H1 (cell line): Measurements from ENCODE around the gene TMEM185B. TPM values are rescaled to one million over a fixed set of nuclear protein-coding genes. Genes with fewer than 3 reads are reported as not detected.

Experiments used
- CTCF ChIA-PET: fragments of 300-600 bp; sonication (Branson Sonifier 250); formaldehyde crosslinking; loops from one replicate; lab custom pipeline; 2021; ENCODE audit not compliant: partially characterized antibody; lab: Charles Lee
- POLR2A ChIA-PET: fragments of 300-600 bp; sonication (Branson Sonifier 250); formaldehyde crosslinking; loops from one replicate; lab custom pipeline; 2021; ENCODE audit warnings: inconsistent platforms; ENCODE audit not compliant: partially characterized antibody; lab: Charles Lee
- DNase-seq, 2 experiments: peaks; one replicate each; pipeline versions ENCODE4 v3.0.0 to v3.0.0-alpha.2; 2010 to 2022; ENCODE audit warnings: low spot score in 2 of 2, low read depth in 1 of 2, mixed read lengths in 1 of 2
- FAIRE-seq: peaks from 2 replicates; lab custom pipeline; 2011; peaks lifted over from hg19 to GRCh38; lab: Jason Lieb, UNC
- H2AFZ ChIP-seq: 2 replicates; pipeline ENCODE4 v1.8.1; 2012; ENCODE audit warnings: low read length, inconsistent platforms
- H2AK5ac ChIP-seq: 2 replicates; pipeline ENCODE4 v1.6.1; 2013; ENCODE audit warnings: low read depth, low read length
- H2BK120ac ChIP-seq: replicated peaks from 2 replicates; pipeline ENCODE3; 2013; ENCODE audit warnings: low read depth, low read length, inconsistent platforms
- H2BK12ac ChIP-seq: 2 replicates; pipeline ENCODE4 v1.6.1; 2013; ENCODE audit warnings: low read depth, low read length
- H2BK15ac ChIP-seq: 2 replicates; pipeline ENCODE4 v1.6.1; 2013; ENCODE audit warnings: low read length
- H2BK20ac ChIP-seq: 2 replicates; pipeline ENCODE4 v1.6.1; 2013; ENCODE audit warnings: low read length
- H2BK5ac ChIP-seq: 2 replicates; pipeline ENCODE4 v1.6.1; 2013; ENCODE audit warnings: low read depth, low read length
- H3K14ac ChIP-seq: 2 replicates; pipeline ENCODE4 v1.6.1; 2013; ENCODE audit warnings: inconsistent platforms; ENCODE audit not compliant: insufficient read length
- H3K18ac ChIP-seq: 2 replicates; pipeline ENCODE4 v1.6.1; 2013; ENCODE audit warnings: low read length; ENCODE audit errors: extremely low read depth
- H3K23ac ChIP-seq: 2 replicates; pipeline ENCODE4 v1.6.1; 2013; ENCODE audit warnings: inconsistent platforms; ENCODE audit not compliant: insufficient read length
- H3K23me2 ChIP-seq: 2 replicates; pipeline ENCODE4 v1.6.1; 2013; ENCODE audit warnings: low read depth, low read length
- H3K27ac ChIP-seq: 2 replicates; pipeline ENCODE4 v1.6.1; 2011; ENCODE audit warnings: low read depth, low read length, inconsistent platforms
- H3K27me3 ChIP-seq, 4 experiments: replicated peaks in 1 of 4; 1 replicate in 1 of 4; 2 replicates in 3 of 4; pipeline versions ENCODE4 v1.6.1 to v1.8.1; 2011 to 2013; ENCODE audit warnings: low read length in 3 of 4, mild to moderate bottlenecking in 3 of 4, inconsistent platforms in 2 of 4, mixed read lengths in 2 of 4, moderate library complexity in 1 of 4; ENCODE audit not compliant: control insufficient read depth in 3 of 4, insufficient read depth in 3 of 4; ENCODE audit errors: extremely low read depth in 1 of 4
- H3K36me3 ChIP-seq, 4 experiments: 2 replicates each; pipeline versions ENCODE4 v1.6.1 to v1.8.1; 2011 to 2013; ENCODE audit warnings: mild to moderate bottlenecking in 4 of 4, low read length in 3 of 4, moderate library complexity in 2 of 4, control low read depth in 1 of 4, inconsistent platforms in 1 of 4; ENCODE audit not compliant: insufficient read depth in 4 of 4, control insufficient read depth in 2 of 4
- H3K4ac ChIP-seq: replicated peaks from 2 replicates; pipeline ENCODE3; 2013; ENCODE audit warnings: low read length, low read depth, mixed read lengths, inconsistent platforms; ENCODE audit not compliant: insufficient read length
- H3K4me1 ChIP-seq, 4 experiments: replicated peaks in 1 of 4; 1 replicate in 1 of 4; 2 replicates in 3 of 4; pipeline versions ENCODE4 v1.6.1 to v1.8.1; 2011 to 2013; ENCODE audit warnings: low read length in 3 of 4, inconsistent platforms in 2 of 4, mixed read lengths in 1 of 4; ENCODE audit not compliant: insufficient read depth in 4 of 4, control insufficient read depth in 3 of 4
- H3K4me2 ChIP-seq, 2 experiments: 2 replicates each; pipeline versions ENCODE4 v1.6.1 to v1.8.1; 2011 to 2013; ENCODE audit warnings: low read depth in 2 of 2, low read length in 2 of 2, control low read depth in 1 of 2, inconsistent platforms in 1 of 2, mild to moderate bottlenecking in 1 of 2; ENCODE audit not compliant: insufficient read depth in 1 of 2
- H3K4me3 ChIP-seq, 4 experiments: fragments of 200-600, 300-600 bp in 1 of 4; sonication (generic), shearing (Covaris generic), sonication (Bioruptor Twin) in 1 of 4; 2 replicates each; pipeline versions ENCODE4 v1.5.1 to v1.8.1; 2011 to 2016; ENCODE audit warnings: low read length in 4 of 4, low read depth in 3 of 4, control low read depth in 2 of 4, inconsistent platforms in 2 of 4, mild to moderate bottlenecking in 2 of 4, mixed read lengths in 1 of 4, moderate library complexity in 1 of 4; ENCODE audit not compliant: insufficient read depth in 2 of 4; ENCODE audit errors: extremely low read depth in 1 of 4
- H3K56ac ChIP-seq: replicated peaks from 2 replicates; pipeline ENCODE3; 2013; ENCODE audit warnings: low read depth, mild to moderate bottlenecking, mixed read lengths, low read length, inconsistent platforms; ENCODE audit not compliant: insufficient read length
- H3K79me1 ChIP-seq: 2 replicates; pipeline ENCODE4 v1.6.1; 2013; ENCODE audit warnings: low read depth, low read length, control low read depth
- H3K79me2 ChIP-seq, 2 experiments: 2 replicates each; pipeline versions ENCODE4 v1.6.1 to v1.8.1; 2012 to 2013; ENCODE audit warnings: low read length in 2 of 2, mild to moderate bottlenecking in 2 of 2, inconsistent platforms in 1 of 2; ENCODE audit not compliant: insufficient read depth in 2 of 2, control insufficient read depth in 1 of 2
- H3K9ac ChIP-seq, 4 experiments: replicated peaks in 1 of 4; 1 replicate in 1 of 4; 2 replicates in 3 of 4; pipeline versions ENCODE4 v1.6.1 to v1.8.1; 2011 to 2013; ENCODE audit warnings: low read depth in 3 of 4, low read length in 3 of 4, control low read depth in 2 of 4, mild to moderate bottlenecking in 2 of 4, moderate library complexity in 2 of 4, inconsistent platforms in 1 of 4; ENCODE audit errors: extremely low read depth in 1 of 4
- H3K9me3 ChIP-seq, 2 experiments: 2 replicates each; pipeline versions ENCODE4 v1.6.1 to v1.8.1; 2012 to 2013; ENCODE audit warnings: mild to moderate bottlenecking in 2 of 2, moderate library complexity in 2 of 2, control low read depth in 1 of 2, inconsistent platforms in 1 of 2, low read depth in 1 of 2, low read length in 1 of 2, mixed read lengths in 1 of 2; ENCODE audit not compliant: insufficient read depth in 2 of 2
- H4K20me1 ChIP-seq, 2 experiments: replicated peaks in 1 of 2; 2 replicates each; pipeline versions ENCODE3 to v1.8.1; 2011 to 2013; ENCODE audit warnings: inconsistent platforms in 2 of 2, low read length in 2 of 2, mild to moderate bottlenecking in 1 of 2; ENCODE audit not compliant: insufficient read depth in 2 of 2, control insufficient read depth in 1 of 2
- H4K5ac ChIP-seq: 2 replicates; pipeline ENCODE4 v1.6.1; 2013; ENCODE audit warnings: low read length, low read depth, mixed read lengths, inconsistent platforms; ENCODE audit not compliant: insufficient read length
- H4K8ac ChIP-seq: 2 replicates; pipeline ENCODE4 v1.8.0; 2013; ENCODE audit warnings: mild to moderate bottlenecking, moderate library complexity, low read length, inconsistent platforms; ENCODE audit not compliant: insufficient read depth; ENCODE audit errors: extremely low read depth
- H4K91ac ChIP-seq: replicated peaks from 2 replicates; pipeline ENCODE3; 2013; ENCODE audit warnings: low read length, mixed read lengths, inconsistent platforms; ENCODE audit not compliant: insufficient read length
- ASH2L ChIP-seq: fragments of 200-600, 300-600 bp; sonication (generic); IDR thresholded peaks from one replicate; pipeline ENCODE4 v1.7.1; 2017; ENCODE audit warnings: low read length
- BACH1 ChIP-seq: IDR thresholded peaks from 2 replicates; pipeline ENCODE4 v1.6.1; 2012; ENCODE audit warnings: low read length, improper control_type of control experiment
- CBX5 ChIP-seq: fragments of 300-800, 300-1000 bp; sonication (generic); IDR thresholded peaks from 2 replicates; pipeline ENCODE4 v1.7.1; 2016; ENCODE audit warnings: antibody characterized with exemption, low read length, low read depth
- CHD1 ChIP-seq: IDR thresholded peaks from 2 replicates; pipeline ENCODE4 v1.6.1; 2012; ENCODE audit warnings: low read depth, low read length, improper control_type of control experiment
- CHD2 ChIP-seq: IDR thresholded peaks from 2 replicates; pipeline ENCODE4 v1.6.1; 2012; ENCODE audit warnings: low read length, improper control_type of control experiment
- CTBP2 ChIP-seq: IDR thresholded peaks from 2 replicates; pipeline ENCODE4 v1.7.0; 2011; ENCODE audit warnings: borderline replicate concordance, mild to moderate bottlenecking, moderate library complexity, mixed read lengths, low read length; ENCODE audit not compliant: insufficient read depth, insufficient read length
- EGR1 ChIP-seq: IDR thresholded peaks from 2 replicates; pipeline ENCODE4 v1.6.1; 2011; ENCODE audit warnings: low read depth, low read length, borderline replicate concordance
- FOSL1 ChIP-seq: IDR thresholded peaks from 2 replicates; pipeline ENCODE4 v1.6.1; 2011; ENCODE audit warnings: mild to moderate bottlenecking, low read depth, low read length, moderate library complexity; ENCODE audit not compliant: insufficient read depth
- JUND ChIP-seq: IDR thresholded peaks from 2 replicates; pipeline ENCODE4 v1.6.1; 2011; ENCODE audit warnings: mild to moderate bottlenecking, improper control_type of control experiment, low read length
- KDM4A ChIP-seq: IDR thresholded peaks from one replicate; pipeline ENCODE4 v1.7.1; 2012; ENCODE audit warnings: low read depth, mild to moderate bottlenecking, moderate library complexity, low read length, inconsistent platforms; ENCODE audit not compliant: severe bottlenecking
- PHF8 ChIP-seq: fragments of 200-600 bp; sonication (generic); conservative IDR thresholded peaks from 2 replicates; pipeline ENCODE4 v1.7.1; 2012; ENCODE audit warnings: low read depth, mild to moderate bottlenecking, inconsistent platforms, low read length, moderate library complexity
- SIX5 ChIP-seq: IDR thresholded peaks from 2 replicates; pipeline ENCODE4 v1.6.1; 2011; ENCODE audit warnings: mild to moderate bottlenecking, low read depth, low read length
- SP4 ChIP-seq: IDR thresholded peaks from 2 replicates; pipeline ENCODE4 v1.6.1; 2012; ENCODE audit warnings: low read length, inconsistent platforms
- TCF12 ChIP-seq: IDR thresholded peaks from 2 replicates; pipeline ENCODE4 v1.6.1; 2011; ENCODE audit warnings: low read depth, mild to moderate bottlenecking, low read length
- YY1 ChIP-seq: IDR thresholded peaks from 2 replicates; pipeline ENCODE4 v1.6.1; 2011; ENCODE audit warnings: low read depth, mild to moderate bottlenecking, low read length
- ZNF274 ChIP-seq: IDR thresholded peaks from 2 replicates; pipeline ENCODE4 v1.7.0; 2012; ENCODE audit warnings: low read length, borderline replicate concordance; ENCODE audit errors: extremely low read depth
- WGBS, 2 experiments: shearing (Covaris generic) in 1 of 2; methylation state at CpG; one replicate each; pipeline versions ENCODE4 v1.1.6 to v1.1.7; 2013 to 2015; ENCODE audit warnings: low lambda C conversion rate in 2 of 2, mixed read lengths in 2 of 2, inconsistent platforms in 1 of 2, low coverage in 1 of 2, missing lambda C conversion rate in 1 of 2; ENCODE audit not compliant: insufficient replicate concordance in 2 of 2, insufficient coverage in 1 of 2, insufficient read length in 1 of 2; ENCODE audit errors: extremely low coverage in 1 of 2, missing lambda C conversion rate in 1 of 2; 5-methylcytosine and 5-hydroxymethylcytosine counted together
- polyA plus RNA-seq, 7 experiments: library from polyadenylated mRNA; depleted of rRNA in 3 of 7; stranded (reverse) in 5 of 7; unstranded in 2 of 7; fragments of >200 nt in 5 of 7; fragments of 200-250 nt in 2 of 7; gene quantifications; 1 replicate in 5 of 7; 2 replicates in 1 of 7; 4 replicates in 1 of 7; pipeline versions ENCODE4 v1.2.1 to v1.2.3, GENCODE V29; 2011 to 2013; ENCODE audit warnings: missing spikeins in 2 of 7, mixed read lengths in 2 of 7
- total RNA-seq: library from RNA; stranded (reverse); fragmentation: NEBNext Ultra II Directional; extraction: Animal tissue kit (Norgen Biotek cat#: 25700); gene quantifications from 2 replicates; pipeline ENCODE4 v1.2.1, GENCODE V29; 2021

Gene TMEM185B
- total and polyA plus RNA-seq, 2 of the 8 experiments (the other 6 are each of a cell fraction or from before 2014, with no cell fraction given) = 13.5 to 14.0 TPM

DNA sequence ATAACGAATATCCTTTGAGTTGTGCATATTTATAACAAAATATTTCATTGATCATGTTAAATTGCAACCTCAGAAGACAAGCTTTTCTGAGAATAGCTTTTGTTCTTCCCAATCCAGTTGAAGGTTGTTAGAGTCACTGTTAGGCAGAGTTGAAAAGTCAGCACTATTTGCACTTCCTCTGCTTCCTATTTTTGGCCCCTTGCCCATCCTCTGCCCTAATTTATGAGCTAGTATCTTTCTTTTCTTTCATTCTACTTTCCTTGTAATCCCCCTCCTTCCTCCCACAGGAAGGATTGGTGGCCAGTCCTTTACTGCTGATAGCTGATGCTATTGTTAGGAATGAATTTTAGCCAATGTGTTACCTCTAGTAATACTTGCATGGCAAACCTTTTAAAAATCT, 34.3 kb upstream of the TMEM185B start:
- H3K79me2 ChIP-seq = no peaks in the 10 kb centered on the region
- WGBS, 2 experiments = 81% methylated on average over 1 of the region's 1 CpG; no CpG with 5 or more reads in 1 of the 2 experiments
- peaks cover 1 to 22% (median 11%) of the 10 kb centered on the region in 4 experiments for H3K27me3 ChIP-seq
- H3K79me1 ChIP-seq = no peaks in the 10 kb centered on the region
- FAIRE-seq (no peak), DNase-seq (no peak)
- no peak overlapping the region for H3K27ac ChIP-seq
- no peak overlapping the region for H2AK5ac ChIP-seq
- POLR2A ChIA-PET = interaction anchor here (1.1 to 1.8 kb wide), 2 partner anchors 12 to 38 kb away, joined by 3 read pairs; no protein-coding TSS in a partner anchor
- no peak overlapping the region for H3K18ac ChIP-seq
- H3K4ac ChIP-seq = no peak overlapping the region
- H3K4me1 ChIP-seq = peaks cover 0 to 9% (median 5%) of the 10 kb centered on the region in 4 experiments; a peak in 2 of 7 replicates
- no peak overlapping the region for H2BK120ac ChIP-seq
- CTCF ChIA-PET = interaction anchor here (1.1 to 1.6 kb wide), 2 partner anchors 26 to 62 kb away, joined by 3 to 4 read pairs; no protein-coding TSS in a partner anchor
- H2BK15ac ChIP-seq = no peak overlapping the region
- H3K4me2 ChIP-seq = no peak overlapping the region
- H4K5ac ChIP-seq = no peak overlapping the region
- H3K56ac ChIP-seq = no peak overlapping the region
- no peak overlapping the region for H3K4me3 ChIP-seq
- H3K9me3 ChIP-seq = peaks cover 7 to 11% of the 10 kb centered on the region in 2 experiments; a peak in 2 of 4 replicates
- H3K23ac ChIP-seq = no peak overlapping the region
- H2BK20ac ChIP-seq = no peak overlapping the region
- no peak overlapping the region for H3K14ac ChIP-seq
- H2BK5ac ChIP-seq = no peak overlapping the region
- H4K8ac ChIP-seq = no peak overlapping the region
- no peak overlapping the region for H2AFZ ChIP-seq
- peaks cover 8% of the 10 kb centered on the region; the same call in 1 of the 2 replicates for H3K23me2 ChIP-seq
- H2BK12ac ChIP-seq = no peak overlapping the region
- no peak overlapping the region for H3K9ac ChIP-seq
- H3K36me3 ChIP-seq = no peaks in the 10 kb centered on the region
- H4K20me1 ChIP-seq = peaks cover 0 to 5% of the 10 kb centered on the region in 2 experiments
- H4K91ac ChIP-seq = no peak overlapping the region
- no peak for TF ChIP-seq TCF12
- TF ChIP-seq JUND = no peak
- no peak for TF ChIP-seq CTBP2
- no peak for TF ChIP-seq KDM4A
- TF ChIP-seq ASH2L = no peak
- no peak for TF ChIP-seq SP4
- no peak for TF ChIP-seq FOSL1
- no peak for TF ChIP-seq CHD2
- no peak for TF ChIP-seq EGR1
- no peak for TF ChIP-seq SIX5
- no peak for TF ChIP-seq CHD1
- TF ChIP-seq BACH1 = no peak
- TF ChIP-seq PHF8 = no peak
- no peak for TF ChIP-seq CBX5
- TF ChIP-seq YY1 = no peak
- TF ChIP-seq ZNF274 = no peak
